NCI-H1930 (cell line): ENCODE measurements around the gene VSTM5.
A peak's percentile ranks its signal among the peaks of the same experiment; 100 is the strongest.
"Not testable (repeated sequence)": the region's sequence is repeated elsewhere in the genome, so short reads cannot be mapped to it uniquely, and the experiment has no call there.

ENCODE experiments used
- DNase-seq, 2 experiments: peaks; one replicate each; lab custom pipeline; 2025; lab: John Stamatoyannopoulos, UW

The VSTM5 gene

DNA sequence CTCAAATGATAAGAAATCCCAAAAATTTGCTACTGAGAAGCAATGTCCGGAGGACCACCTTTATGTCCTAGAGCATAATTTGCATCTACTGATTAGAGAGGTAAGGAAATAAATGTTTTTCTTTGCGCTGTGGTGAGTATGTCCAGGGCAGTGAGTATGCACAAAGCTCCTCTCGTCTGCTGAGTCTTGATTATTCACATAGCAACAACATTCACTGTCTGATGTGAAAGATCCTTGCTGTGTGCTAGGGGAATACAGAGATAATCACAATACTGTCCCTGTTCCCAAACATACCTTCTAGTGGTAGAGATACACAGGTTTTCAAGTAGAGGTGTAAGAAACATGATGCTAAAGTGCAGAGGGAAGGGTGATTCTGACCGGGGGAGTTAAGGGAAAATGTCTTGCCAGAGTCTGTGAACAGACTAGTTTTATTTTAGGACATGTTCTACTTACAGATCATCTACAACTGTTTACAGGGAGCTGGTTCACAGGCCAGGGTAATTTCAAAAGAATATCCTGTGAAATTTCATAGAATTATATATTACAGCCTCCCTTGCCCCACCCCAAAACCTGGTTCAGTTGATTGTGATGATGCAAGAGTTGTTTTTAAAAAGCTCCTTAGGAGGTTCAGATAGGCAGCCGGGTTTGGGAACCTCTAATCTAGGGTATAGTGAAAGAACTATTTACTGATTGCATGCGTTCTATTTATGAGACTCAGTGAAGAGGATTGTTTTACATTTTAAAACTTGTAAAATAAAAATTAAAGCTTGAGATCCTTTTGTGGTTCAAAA is 53.8 kb downstream of the VSTM5 start:
- no peak for DNase-seq

GRCh38 chr11:93791493-93791892 is 58.9 kb downstream of the VSTM5 start:
- no peak for DNase-seq

GRCh38 chr11:93784935-93785360 is 65.5 kb downstream of the VSTM5 start:
- DNase-seq: no peak

GRCh38 chr11:93784145-93784934 is 66.1 kb downstream of the VSTM5 start, which contains the start of gene MED17:
Gene MED17 (plus strand): TSS chr11:93784282. CDS start chr11:93784514, 232 bp downstream.
- peak; percentile 87 to 88 for DNase-seq

DNA sequence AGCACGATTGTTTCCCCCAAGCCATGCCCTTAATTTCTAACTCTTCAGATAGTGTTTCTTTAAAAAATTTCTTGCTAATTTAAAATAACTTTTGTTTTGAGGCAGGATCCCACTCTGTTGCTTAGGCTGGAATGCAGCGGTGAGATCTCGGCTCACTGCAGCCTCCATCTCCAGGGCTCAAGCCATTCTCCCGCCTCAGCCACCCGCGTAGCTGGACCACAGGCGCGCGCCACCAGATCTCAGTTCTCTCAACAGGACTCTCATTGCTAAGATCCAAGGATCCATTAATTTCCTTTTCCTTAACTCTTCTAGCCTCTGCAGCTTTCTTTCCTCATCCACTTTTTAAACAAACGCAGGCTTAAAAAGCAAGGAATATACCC is 66.7 kb downstream of the VSTM5 start:
- no peak for DNase-seq

DNA sequence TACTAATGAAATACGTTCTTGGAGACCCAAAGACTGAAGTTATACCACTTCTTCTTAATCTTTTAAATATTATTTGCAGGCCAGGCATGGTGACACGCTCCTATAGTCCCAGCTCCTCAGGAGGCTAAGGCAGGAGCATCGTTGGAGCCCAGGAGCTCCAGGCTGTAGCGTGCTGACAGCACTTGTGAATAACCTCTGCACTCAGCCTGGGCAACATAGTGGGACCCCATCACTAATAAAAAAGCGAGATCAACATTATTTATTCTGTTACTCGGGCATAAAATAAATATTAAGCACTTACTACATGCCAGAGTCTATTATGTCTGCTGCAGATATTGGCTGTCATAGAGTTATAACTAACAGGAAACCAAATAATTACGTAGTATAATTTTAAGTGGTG is 67.1 kb downstream of the VSTM5 start:
- no peak for DNase-seq

- DNase-seq: no peak
Measured at GRCh38 chr11:93775289-93775688, 75.1 kb downstream of the VSTM5 start.

DNA sequence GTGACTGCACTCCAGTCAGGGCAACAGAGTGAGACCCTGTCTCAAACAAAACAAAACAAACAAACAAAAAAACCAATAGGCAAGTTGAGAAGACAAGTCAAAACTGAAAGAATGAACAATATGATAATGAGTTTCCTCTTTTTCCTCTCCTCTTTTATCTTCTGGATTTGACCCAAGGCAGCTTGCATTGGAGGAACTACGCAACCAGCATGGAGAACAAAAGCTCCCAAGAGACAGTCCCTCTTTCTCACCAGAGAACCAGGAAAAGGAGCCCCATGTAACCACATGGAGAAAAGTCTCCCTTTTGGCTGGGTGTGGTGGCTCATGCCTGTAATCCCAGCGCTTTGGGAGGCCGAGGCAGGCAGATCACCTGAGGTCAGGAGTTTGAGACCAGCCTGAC is 75.9 kb downstream of the VSTM5 start:
- DNase-seq: not testable (repeated sequence)

DNA sequence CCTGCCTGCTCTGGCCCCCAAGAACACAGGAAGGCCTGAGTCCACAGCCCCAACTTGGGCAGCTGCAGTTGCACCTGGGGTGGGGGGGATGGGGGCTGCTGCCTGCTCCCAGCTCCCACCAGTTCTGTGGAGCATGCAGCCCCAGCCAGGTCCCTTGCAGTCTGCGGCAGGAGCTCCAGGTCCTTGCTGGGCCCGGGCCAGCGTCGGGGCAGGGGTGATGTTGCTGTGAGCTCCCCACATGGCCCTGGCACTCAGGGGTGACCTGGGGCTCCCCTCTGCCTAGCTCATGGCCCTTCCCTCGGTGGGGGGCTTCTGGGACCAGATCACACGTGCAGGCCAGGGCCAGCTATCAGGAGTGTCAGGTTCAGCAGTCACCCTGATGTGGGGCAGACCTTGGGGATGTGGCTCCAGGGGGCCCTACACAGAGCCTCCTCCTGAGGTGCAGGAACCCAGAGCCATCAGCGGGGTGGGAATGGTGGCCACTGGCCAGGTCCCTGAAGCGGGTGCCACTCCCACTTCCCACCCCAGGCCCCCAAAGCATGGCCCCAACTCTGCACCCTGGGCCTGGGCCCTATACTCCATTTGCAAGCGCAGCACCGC is 76.7 kb downstream of the VSTM5 start:
- DNase-seq: no peak

GRCh38 chr11:93773045-93773477 is 77.4 kb downstream of the VSTM5 start:
- DNase-seq: no peak

DNA sequence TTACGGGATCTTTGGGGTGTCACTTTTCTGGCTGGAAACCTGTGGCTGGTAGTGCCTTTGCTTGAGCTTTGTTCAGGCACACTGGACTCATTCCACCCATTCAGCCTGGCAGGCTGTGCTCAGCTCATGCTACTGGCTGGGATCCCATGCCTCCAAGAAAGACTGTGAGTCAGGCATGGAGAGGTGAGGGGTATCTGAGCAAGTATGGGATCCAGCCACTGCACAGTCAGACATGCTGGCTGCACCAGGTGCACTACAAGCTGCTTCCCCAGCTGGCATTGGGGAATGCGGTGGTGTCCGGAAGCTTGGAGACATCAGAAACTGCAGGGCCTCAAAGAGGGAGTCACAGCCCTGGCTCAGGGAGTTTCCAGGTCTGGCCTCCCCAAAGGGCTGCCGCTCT is 78.3 kb downstream of the VSTM5 start:
- no peak for DNase-seq

- no peak for DNase-seq
Measured at GRCh38 chr11:93770160-93770559, 80.3 kb downstream of the VSTM5 start.
